NT2/D1 (cell line): ENCODE measurements around the gene CEMIP2.

ENCODE experiments used
- YY1 ChIP-seq: IDR thresholded peaks from 2 replicates; pipeline ENCODE4 v1.6.1; 2011; ENCODE audit not compliant: insufficient read length, insufficient read depth
- ZNF274 ChIP-seq: IDR thresholded peaks from 2 replicates; pipeline ENCODE4 v1.6.1; 2011; ENCODE audit warnings: mild to moderate bottlenecking, low read depth, low read length

DNA sequence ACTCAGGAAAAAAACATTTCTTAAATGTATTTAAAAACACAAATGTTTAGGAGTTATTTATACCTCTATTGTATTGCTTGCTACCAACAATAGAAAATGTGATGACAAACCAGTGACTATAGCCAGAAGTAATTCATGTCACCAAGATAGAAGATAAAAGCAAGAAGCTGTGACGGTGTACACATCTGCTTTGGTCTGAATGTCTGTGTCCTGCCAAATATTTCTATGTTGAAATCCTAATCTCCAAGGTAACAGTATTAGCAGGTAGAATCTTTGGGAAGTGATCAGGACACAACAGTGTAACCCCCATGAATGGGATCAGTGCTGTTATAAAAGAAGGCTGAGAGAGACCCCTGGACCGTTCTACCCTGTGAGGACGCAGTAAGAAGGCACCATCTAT is 74.7 kb downstream of the CEMIP2 start:
- TF ChIP-seq ZNF274: no peak
- no peak for TF ChIP-seq YY1
